Right lobe of liver (tissue), 6 donors: Measurements from ENCODE around the gene LCN2. TPM values are rescaled to one million over a fixed set of nuclear protein-coding genes. Genes with fewer than 3 reads are reported as not detected.

ENCODE experiments used
- ATAC-seq, 4 donors: fragments of 200-7000 bp; cut with Tn5 transposase; one replicate each; pipeline ENCODE4 v1.9.1; 2020; ENCODE audit warnings: mild to moderate bottlenecking in 4 of 4, moderate library complexity in 4 of 4
- DNase-seq, 3 donors: peaks; one replicate each; pipeline ENCODE4 v3.0.0-alpha.2; 2020
- H3K27ac ChIP-seq, 3 donors: fragments of 200-600 bp; one replicate each; pipeline ENCODE4 v1.8.0; 2022
- H3K27me3 ChIP-seq, 2 donors: fragments of 200-600 bp; one replicate each; pipeline ENCODE4 v1.8.0; 2022
- H3K36me3 ChIP-seq, 4 donors: fragments of 200-600 bp; sonication (generic) in 1 of 4; one replicate each; pipeline versions ENCODE4 v1.5.1 to v1.8.0; 2017 to 2022; ENCODE audit warnings: control low read depth in 1 of 4
- H3K4me1 ChIP-seq, 4 donors: fragments of 200-600 bp; sonication (generic) in 1 of 4; one replicate each; pipeline versions ENCODE4 v1.5.1 to v1.8.0; 2017 to 2022; ENCODE audit warnings: control low read depth in 1 of 4
- H3K4me3 ChIP-seq, 3 donors: fragments of 200-600 bp; one replicate each; pipeline ENCODE4 v1.8.0; 2022
- H3K9me3 ChIP-seq, 4 donors: fragments of 200-600 bp; sonication (generic) in 1 of 4; one replicate each; pipeline versions ENCODE4 v1.5.1 to v1.8.0; 2017 to 2022; ENCODE audit warnings: control low read depth in 1 of 4
- POLR2A ChIP-seq: fragments of 450-650 bp; IDR thresholded peaks from one replicate; pipeline ENCODE4 v1.6.1; 2017; ENCODE audit warnings: antibody characterized with exemption, mild to moderate bottlenecking
- WGBS: methylation state at CpG from one replicate; pipeline ENCODE4 v1.1.6; 2018; ENCODE audit warnings: low coverage, low lambda C conversion rate; ENCODE audit not compliant: insufficient coverage; ENCODE audit errors: missing lambda C conversion rate; 5-methylcytosine and 5-hydroxymethylcytosine counted together
- intact Hi-C, 2 donors: fragments of 100-400 bp; cut with DNase I; formaldehyde crosslinking; loops; one replicate each; pipeline versions ENCODE4 v1.11.2 to v1.14.1; 2022
- total RNA-seq, 6 experiments: library from RNA; depleted of rRNA in 2 of 6; stranded (reverse); fragments of >200 nt in 2 of 6; fragmentation: NEBNext Ultra II Directional in 3 of 6; extraction: Animal tissue kit (Norgen Biotek cat#: 25700) in 3 of 6; gene quantifications; one replicate each; pipeline versions ENCODE4 v1.1.0 to v1.2.4, GENCODE V29; 2016 to 2023
- TF ChIP-seq, protein P1 (sequence below), 4 donors: fragments of 200-600 bp in 3 of 4; fragments of 450-650 bp in 1 of 4; IDR thresholded peaks; one replicate each; pipeline versions ENCODE4 v1.5.1 to v1.8.0; 2016 to 2022; ENCODE audit warnings: antibody characterized with exemption in 4 of 4, mild to moderate bottlenecking in 2 of 4
- donor health status: DM: no; HTN: yes; CAD: no.
- donor health status: DM: no; HTN: no; CAD: no.
- donor health status: DM: no; HTN: no; CAD: no.
- donor health status: DM: no; HTN: yes; CAD: no.
- donor health status: DM: no; HTN: yes; CAD: no.

The LCN2 gene
- total RNA-seq, 6 experiments from 2014 or later: 2.7 to 81.8 (median 18.1) TPM

DNA sequence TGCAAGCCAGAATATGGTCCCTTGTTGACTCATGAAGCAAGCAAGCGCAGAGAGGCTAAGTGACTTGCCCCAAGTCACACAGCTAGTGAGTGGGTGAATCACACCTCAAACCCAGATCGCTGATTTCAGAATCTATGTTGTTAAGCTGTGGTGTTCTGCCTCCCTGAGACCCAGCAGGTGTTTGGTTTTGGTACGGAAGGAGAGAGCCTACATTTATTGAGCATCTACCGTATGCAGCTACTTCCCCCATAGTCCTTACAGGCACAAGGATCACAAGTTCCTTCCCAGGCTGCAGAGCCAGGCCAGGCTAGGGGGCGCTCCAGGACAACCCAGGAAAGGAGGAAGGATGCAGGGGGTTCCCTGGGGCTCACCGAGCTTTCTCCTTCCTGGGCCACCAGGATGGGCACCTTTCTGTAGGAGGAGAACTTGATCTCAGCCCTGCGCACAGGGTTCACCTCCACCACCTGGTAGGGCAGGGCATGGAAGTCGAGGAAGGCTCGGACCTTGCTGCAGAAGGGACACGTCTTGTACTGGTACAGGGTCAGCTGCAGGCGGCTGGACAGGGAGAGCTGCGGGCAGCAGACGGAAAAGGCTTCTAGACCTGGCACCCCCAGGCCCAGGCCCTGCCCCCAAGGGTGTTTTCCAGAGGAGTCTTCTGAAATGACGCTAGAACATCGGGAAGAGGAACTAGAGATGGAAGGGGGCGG, 24.2 kb upstream of the LCN2 start:
- intact Hi-C loops: no loop called here
- no peaks in the 10 kb centered on the region for H3K27me3 ChIP-seq
- H3K27ac ChIP-seq: no peak overlapping the region
- no peak for TF ChIP-seq POLR2A
- TF ChIP-seq, protein P1, sequence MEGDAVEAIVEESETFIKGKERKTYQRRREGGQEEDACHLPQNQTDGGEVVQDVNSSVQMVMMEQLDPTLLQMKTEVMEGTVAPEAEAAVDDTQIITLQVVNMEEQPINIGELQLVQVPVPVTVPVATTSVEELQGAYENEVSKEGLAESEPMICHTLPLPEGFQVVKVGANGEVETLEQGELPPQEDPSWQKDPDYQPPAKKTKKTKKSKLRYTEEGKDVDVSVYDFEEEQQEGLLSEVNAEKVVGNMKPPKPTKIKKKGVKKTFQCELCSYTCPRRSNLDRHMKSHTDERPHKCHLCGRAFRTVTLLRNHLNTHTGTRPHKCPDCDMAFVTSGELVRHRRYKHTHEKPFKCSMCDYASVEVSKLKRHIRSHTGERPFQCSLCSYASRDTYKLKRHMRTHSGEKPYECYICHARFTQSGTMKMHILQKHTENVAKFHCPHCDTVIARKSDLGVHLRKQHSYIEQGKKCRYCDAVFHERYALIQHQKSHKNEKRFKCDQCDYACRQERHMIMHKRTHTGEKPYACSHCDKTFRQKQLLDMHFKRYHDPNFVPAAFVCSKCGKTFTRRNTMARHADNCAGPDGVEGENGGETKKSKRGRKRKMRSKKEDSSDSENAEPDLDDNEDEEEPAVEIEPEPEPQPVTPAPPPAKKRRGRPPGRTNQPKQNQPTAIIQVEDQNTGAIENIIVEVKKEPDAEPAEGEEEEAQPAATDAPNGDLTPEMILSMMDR (IDR thresholded peaks at IDR 0.05): peak; percentile 32 to 44 (median 36)
- no peaks in the 10 kb centered on the region for H3K9me3 ChIP-seq
- no peak overlapping the region for H3K4me3 ChIP-seq
- H3K4me1 ChIP-seq: peaks cover 0 to 22% (median 11%) of the 10 kb centered on the region in 4 donors
- 80% methylated on average over 2 of the region's 16 CpGs for WGBS
- ATAC-seq: no peak
- DNase-seq: peak; percentile 52 to 68 (median 64)
- peaks cover 0 to 22% (median 8%) of the 10 kb centered on the region in 4 donors for H3K36me3 ChIP-seq

- intact Hi-C loops: no loop called here
- H3K27ac ChIP-seq: no peak overlapping the region
- no peaks in the 10 kb centered on the region for H3K27me3 ChIP-seq
- peaks cover 0 to 22% (median 8%) of the 10 kb centered on the region in 4 donors for H3K36me3 ChIP-seq
- H3K4me3 ChIP-seq: no peak overlapping the region
- peaks cover 0 to 22% (median 11%) of the 10 kb centered on the region in 4 donors for H3K4me1 ChIP-seq
- WGBS: 22% methylated on average over 6 of the region's 10 CpGs
- H3K9me3 ChIP-seq: no peaks in the 10 kb centered on the region
- no peak for ATAC-seq
- TF ChIP-seq POLR2A: no peak
- TF ChIP-seq, protein P1 (IDR thresholded peaks at IDR 0.05): no peak
- DNase-seq: peak; percentile 17 to 46 (median 43)
Measured at GRCh38 chr9:128125580-128126354, 23.5 kb upstream of the LCN2 start.

DNA sequence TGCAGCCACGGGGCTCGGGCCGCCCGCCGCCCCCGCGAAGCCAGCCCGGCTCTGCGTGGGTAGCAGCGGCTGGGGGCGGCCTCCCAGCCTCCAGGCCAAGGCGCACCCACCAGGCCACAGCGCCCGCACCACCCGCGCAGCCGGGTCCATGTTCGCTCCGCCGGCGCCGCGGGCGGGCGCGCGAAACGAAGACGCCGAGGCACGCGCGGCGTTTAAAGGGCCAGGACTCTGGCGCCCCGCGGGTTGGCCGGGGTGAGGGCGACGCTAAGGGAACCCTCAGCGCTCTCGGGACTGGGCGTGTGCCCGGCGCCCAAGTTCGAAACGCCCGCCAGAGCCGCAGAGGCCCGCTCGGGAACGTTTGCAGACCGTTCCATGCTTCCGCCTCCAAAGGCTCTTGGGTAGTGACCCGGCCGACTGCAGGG, 21.7 kb upstream of the LCN2 start, which contains the start of gene PTGES2:
PTGES2 (minus strand) TSS at position 162 of the 422 bp plus-strand sequence; CDS start at position 150, 12 bp downstream.
- H3K36me3 ChIP-seq: peaks cover 0 to 14% (median 3%) of the 10 kb centered on the region in 4 donors
- H3K4me3 ChIP-seq: peak within 1 kb of the TSS; percentile 94 to 99 (median 97)
- peak within 1 kb of the TSS; percentile 91 to 94 (median 93) for H3K27ac ChIP-seq
- H3K4me1 ChIP-seq: peaks cover 0 to 22% (median 11%) of the 10 kb centered on the region in 4 donors
- intact Hi-C loops: no loop called here
- WGBS: 0% methylated on average over 12 of the region's 56 CpGs
- DNase-seq (peak; percentile 86 to 91 (median 88)), ATAC-seq (peak; percentile 71 to 87 (median 81))
- TF ChIP-seq, protein P1 (IDR thresholded peaks at IDR 0.05): no peak
- no peak for TF ChIP-seq POLR2A
- H3K9me3 ChIP-seq: no peaks in the 10 kb centered on the region
- no peaks in the 10 kb centered on the region for H3K27me3 ChIP-seq

- TF ChIP-seq, protein P1 (IDR thresholded peaks at IDR 0.05): no peak
- peak; percentile 14 for TF ChIP-seq POLR2A
- intact Hi-C loops: no loop called here
- Histone ChIP-seq H3K9me3 (no peaks in the 10 kb centered on the region), H3K27me3 (no peaks in the 10 kb centered on the region), H3K4me1 (peaks cover 0 to 22% (median 11%) of the 10 kb centered on the region in 4 donors), H3K4me3 (peak overlapping the region; percentile 94 to 99 (median 97)), H3K27ac (peak overlapping the region; percentile 91 to 94 (median 93)), H3K36me3 (peaks cover 0 to 8% (median 1%) of the 10 kb centered on the region in 4 donors)
- ATAC-seq: peak; percentile 84 to 89 (median 87)
- DNase-seq: peak; percentile 85 to 90 (median 87)
- WGBS: 2% methylated on average over 24 of the region's 82 CpGs
Measured at GRCh38 chr9:128127990-128128835, 21.0 kb upstream of the LCN2 start.
